A549 (cell line): ENCODE results near the gene CFAP58. TPM values are rescaled to one million over a fixed set of nuclear protein-coding genes. Genes with fewer than 3 reads are reported as not detected.

ENCODE experiments used
- ATAC-seq, 2 experiments: fragments of 200-7000 bp in 1 of 2; fragments of >200 bp in 1 of 2; cut with Nextera tagmentation in 1 of 2; cut with Tn5 transposase in 1 of 2; 3 replicates each; pipeline versions ENCODE4 v1.8.0 to v1.9.1; 2018 to 2020; ENCODE audit warnings: mild to moderate bottlenecking in 1 of 2, moderate library complexity in 1 of 2
- CTCF ChIA-PET: fragments of 300-600 bp; sonication (Branson Sonifier 250); formaldehyde crosslinking; extraction: SDS; loops from one replicate; lab custom pipeline; 2021; ENCODE audit warnings: antibody characterized with exemption, inconsistent platforms; lab: Yijun Ruan, JAX
- POLR2A ChIA-PET: fragments of 350-600 bp; formaldehyde crosslinking; extraction: SDS; loops from one replicate; lab custom pipeline; 2021; ENCODE audit warnings: antibody characterized with exemption, inconsistent platforms; lab: Yijun Ruan, JAX
- DNase-seq, 2 experiments: peaks; one replicate each; pipeline versions ENCODE4 v3.0.0 to v3.0.0-alpha.2; 2011 to 2016; ENCODE audit warnings: low read depth in 1 of 2, low spot score in 1 of 2
- FAIRE-seq: peaks from 2 replicates; lab custom pipeline; 2011; peaks lifted over from hg19 to GRCh38; lab: Jason Lieb, UNC
- H3K27ac ChIP-seq, 2 experiments: fragments of >200 bp; sonication (Bioruptor Twin); formaldehyde crosslinking; 3 replicates each; pipeline ENCODE4 v1.5.1; 2016 to 2017
- H3K4me1 ChIP-seq: fragments of >200 bp; sonication (Bioruptor Twin); formaldehyde crosslinking; 3 replicates; pipeline ENCODE4 v1.6.1; 2016
- H3K4me2 ChIP-seq: fragments of >200 bp; sonication (Bioruptor Twin); formaldehyde crosslinking; 3 replicates; pipeline ENCODE4 v1.6.1; 2016
- H3K4me3 ChIP-seq: fragments of >200 bp; sonication (Bioruptor Twin); formaldehyde crosslinking; 3 replicates; pipeline ENCODE4 v1.5.1; 2016
- H3K9me3 ChIP-seq: fragments of >200 bp; sonication (Bioruptor Twin); formaldehyde crosslinking; 3 replicates; pipeline ENCODE4 v1.6.1; 2016
- BHLHE40 ChIP-seq: IDR thresholded peaks from 2 replicates; pipeline ENCODE4 v1.6.1; 2012; ENCODE audit warnings: low read depth, low read length, inconsistent platforms
- CBX8 ChIP-seq: fragments of 200-600 bp; sonication (generic); IDR thresholded peaks from 2 replicates; pipeline ENCODE4 v1.6.1; 2016
- CHD2 ChIP-seq: fragments of 150-350 bp; IDR thresholded peaks from 2 replicates; pipeline ENCODE4 v1.6.1; 2014; ENCODE audit warnings: low read length; ENCODE audit not compliant: partially characterized antibody
- CHD4 ChIP-seq: fragments of 200-600 bp; sonication (generic); IDR thresholded peaks from 2 replicates; pipeline ENCODE4 v1.6.1; 2016; ENCODE audit warnings: antibody characterized with exemption, mild to moderate bottlenecking, borderline replicate concordance
- EHF ChIP-seq: fragments of 250-450 bp; sonication (Bioruptor Pico); IDR thresholded peaks from 2 replicates; pipeline ENCODE4 v1.5.0; 2020; ENCODE audit warnings: mild to moderate bottlenecking
- GATA3 ChIP-seq: IDR thresholded peaks from 2 replicates; pipeline ENCODE4 v1.6.1; 2012; ENCODE audit warnings: borderline replicate concordance
- HOXB13 ChIP-seq: fragments of 250-450 bp; sonication (Bioruptor Pico); IDR thresholded peaks from 2 replicates; pipeline ENCODE4 v1.5.0; 2020; ENCODE audit warnings: low read depth, mild to moderate bottlenecking, moderate library complexity
- KDM1A ChIP-seq: fragments of 200-600 bp; sonication (generic); IDR thresholded peaks from 2 replicates; pipeline ENCODE4 v1.6.1; 2016; ENCODE audit warnings: low read depth, mild to moderate bottlenecking
- NFE2L2 ChIP-seq: fragments of 150-350 bp; conservative IDR thresholded peaks from 2 replicates; pipeline ENCODE4 v1.6.1; 2014; ENCODE audit warnings: low read length
- NPAS2 ChIP-seq: fragments of 250-450 bp; sonication (Bioruptor Pico); IDR thresholded peaks from 2 replicates; pipeline ENCODE4 v1.8.0; 2022; ENCODE audit warnings: mild to moderate bottlenecking, moderate library complexity, borderline replicate concordance
- NR3C1 ChIP-seq: fragments of >200 bp; sonication (Bioruptor Twin); formaldehyde crosslinking; IDR thresholded peaks from 3 replicates; pipeline ENCODE4 v1.6.1; 2017
- PHF8 ChIP-seq: fragments of 200-600 bp; sonication (generic); IDR thresholded peaks from 2 replicates; pipeline ENCODE4 v1.6.1; 2016; ENCODE audit warnings: low read depth, mild to moderate bottlenecking, antibody characterized with exemption, moderate library complexity, borderline replicate concordance
- RARB ChIP-seq: fragments of 250-450 bp; sonication (Bioruptor Pico); IDR thresholded peaks from 2 replicates; pipeline ENCODE4 v1.8.0; 2021; ENCODE audit warnings: mild to moderate bottlenecking, moderate library complexity
- TP53 ChIP-seq: fragments of 250-450 bp; sonication (Bioruptor Pico); IDR thresholded peaks from 2 replicates; pipeline ENCODE4 v1.5.0; 2021; ENCODE audit warnings: mild to moderate bottlenecking, moderate library complexity
- ZC3H11A ChIP-seq: fragments of 450-650 bp; IDR thresholded peaks from 2 replicates; pipeline ENCODE4 v1.6.1; 2014; ENCODE audit warnings: antibody characterized with exemption, mild to moderate bottlenecking
- WGBS: methylation state at CpG from one replicate; pipeline ENCODE4 v1.1.6; 2017; ENCODE audit errors: missing lambda C conversion rate; 5-methylcytosine and 5-hydroxymethylcytosine counted together
- polyA plus RNA-seq, 4 experiments: library from polyadenylated mRNA; depleted of rRNA in 3 of 4; stranded (reverse); fragments of >200 nt; fragmentation: RNase III in 1 of 4; extraction: RNeasy Plus Mini Kit Qiagen cat#74134 plus additional on column Dnase treatment in 1 of 4; gene quantifications; 2 replicates in 3 of 4; 3 replicates in 1 of 4; pipeline ENCODE4 v1.2.3, GENCODE V29; 2011 to 2017
- TF ChIP-seq, protein P1 (sequence below): fragments of 200-600 bp; sonication (generic); IDR thresholded peaks from 2 replicates; pipeline ENCODE4 v1.6.1; 2016; ENCODE audit warnings: antibody characterized with exemption, mild to moderate bottlenecking, moderate library complexity
- TF ChIP-seq, protein P2 (sequence below): fragments of 450-650 bp; IDR thresholded peaks from 2 replicates; pipeline ENCODE4 v1.6.1; 2014; ENCODE audit warnings: antibody characterized with exemption
- TF ChIP-seq, protein P3 (sequence below): fragments of >200 bp; sonication (Bioruptor Twin); formaldehyde crosslinking; IDR thresholded peaks from 2 replicates; pipeline ENCODE4 v1.6.1; 2016
- TF ChIP-seq, protein P4 (sequence below): fragments of 250-450 bp; sonication (Bioruptor Pico); IDR thresholded peaks from 2 replicates; pipeline ENCODE4 v1.5.0; 2021; ENCODE audit warnings: mild to moderate bottlenecking, moderate library complexity, borderline replicate concordance
- TF ChIP-seq, protein P5 (sequence below): fragments of >200 bp; sonication (Bioruptor Twin); formaldehyde crosslinking; IDR thresholded peaks from 3 replicates; pipeline ENCODE4 v1.6.1; 2016

CFAP58 gene
- polyA plus RNA-seq, 2 of the 4 experiments (the other 2 are of a cell fraction) = 0.22 to 0.25 TPM

DNA sequence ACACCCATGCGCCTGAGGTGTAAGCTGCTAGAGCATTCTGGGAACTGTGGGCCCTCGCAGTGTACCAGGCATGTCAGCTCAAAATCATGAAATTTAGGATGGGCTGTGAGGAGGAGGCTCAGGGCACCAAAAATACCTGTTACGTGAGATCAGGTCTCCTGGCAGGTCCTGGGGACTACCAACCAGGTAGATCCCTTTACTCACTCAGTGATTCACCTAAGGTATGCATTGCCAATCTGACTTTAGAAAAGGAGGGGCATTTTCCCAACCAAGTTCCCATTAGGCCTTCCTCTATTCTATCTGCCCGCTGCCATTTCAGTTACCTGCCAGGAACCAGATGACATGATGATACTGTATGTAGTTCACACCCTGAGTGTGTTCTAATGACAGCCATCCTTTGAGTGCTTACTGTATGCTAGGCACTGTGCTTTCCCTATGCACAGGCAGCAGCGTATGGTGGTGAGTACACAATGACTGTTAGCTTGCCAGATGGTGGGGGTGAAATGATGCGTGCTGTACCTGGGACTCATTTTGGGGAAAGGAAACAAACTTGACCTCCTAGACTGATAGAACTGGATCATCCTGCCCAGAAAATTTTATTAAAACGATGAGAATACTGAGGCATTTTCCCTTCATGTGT lies 62.0 kb downstream of the CFAP58 start:
- H3K4me3 ChIP-seq = no peak overlapping the region
- TF ChIP-seq NR3C1 = no peak
- TF ChIP-seq, protein P1, sequence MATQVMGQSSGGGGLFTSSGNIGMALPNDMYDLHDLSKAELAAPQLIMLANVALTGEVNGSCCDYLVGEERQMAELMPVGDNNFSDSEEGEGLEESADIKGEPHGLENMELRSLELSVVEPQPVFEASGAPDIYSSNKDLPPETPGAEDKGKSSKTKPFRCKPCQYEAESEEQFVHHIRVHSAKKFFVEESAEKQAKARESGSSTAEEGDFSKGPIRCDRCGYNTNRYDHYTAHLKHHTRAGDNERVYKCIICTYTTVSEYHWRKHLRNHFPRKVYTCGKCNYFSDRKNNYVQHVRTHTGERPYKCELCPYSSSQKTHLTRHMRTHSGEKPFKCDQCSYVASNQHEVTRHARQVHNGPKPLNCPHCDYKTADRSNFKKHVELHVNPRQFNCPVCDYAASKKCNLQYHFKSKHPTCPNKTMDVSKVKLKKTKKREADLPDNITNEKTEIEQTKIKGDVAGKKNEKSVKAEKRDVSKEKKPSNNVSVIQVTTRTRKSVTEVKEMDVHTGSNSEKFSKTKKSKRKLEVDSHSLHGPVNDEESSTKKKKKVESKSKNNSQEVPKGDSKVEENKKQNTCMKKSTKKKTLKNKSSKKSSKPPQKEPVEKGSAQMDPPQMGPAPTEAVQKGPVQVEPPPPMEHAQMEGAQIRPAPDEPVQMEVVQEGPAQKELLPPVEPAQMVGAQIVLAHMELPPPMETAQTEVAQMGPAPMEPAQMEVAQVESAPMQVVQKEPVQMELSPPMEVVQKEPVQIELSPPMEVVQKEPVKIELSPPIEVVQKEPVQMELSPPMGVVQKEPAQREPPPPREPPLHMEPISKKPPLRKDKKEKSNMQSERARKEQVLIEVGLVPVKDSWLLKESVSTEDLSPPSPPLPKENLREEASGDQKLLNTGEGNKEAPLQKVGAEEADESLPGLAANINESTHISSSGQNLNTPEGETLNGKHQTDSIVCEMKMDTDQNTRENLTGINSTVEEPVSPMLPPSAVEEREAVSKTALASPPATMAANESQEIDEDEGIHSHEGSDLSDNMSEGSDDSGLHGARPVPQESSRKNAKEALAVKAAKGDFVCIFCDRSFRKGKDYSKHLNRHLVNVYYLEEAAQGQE = no peak
- TF ChIP-seq NPAS2 (CRISPR knock-in tag) = no peak
- TF ChIP-seq, protein P2, sequence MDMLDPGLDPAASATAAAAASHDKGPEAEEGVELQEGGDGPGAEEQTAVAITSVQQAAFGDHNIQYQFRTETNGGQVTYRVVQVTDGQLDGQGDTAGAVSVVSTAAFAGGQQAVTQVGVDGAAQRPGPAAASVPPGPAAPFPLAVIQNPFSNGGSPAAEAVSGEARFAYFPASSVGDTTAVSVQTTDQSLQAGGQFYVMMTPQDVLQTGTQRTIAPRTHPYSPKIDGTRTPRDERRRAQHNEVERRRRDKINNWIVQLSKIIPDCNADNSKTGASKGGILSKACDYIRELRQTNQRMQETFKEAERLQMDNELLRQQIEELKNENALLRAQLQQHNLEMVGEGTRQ = no peak
- no peak for TF ChIP-seq TP53 (CRISPR knock-in tag)
- TF ChIP-seq CHD4 = no peak
- TF ChIP-seq, protein P3, sequence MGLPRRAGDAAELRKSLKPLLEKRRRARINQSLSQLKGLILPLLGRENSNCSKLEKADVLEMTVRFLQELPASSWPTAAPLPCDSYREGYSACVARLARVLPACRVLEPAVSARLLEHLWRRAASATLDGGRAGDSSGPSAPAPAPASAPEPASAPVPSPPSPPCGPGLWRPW = no peak
- TF ChIP-seq, protein P4, sequence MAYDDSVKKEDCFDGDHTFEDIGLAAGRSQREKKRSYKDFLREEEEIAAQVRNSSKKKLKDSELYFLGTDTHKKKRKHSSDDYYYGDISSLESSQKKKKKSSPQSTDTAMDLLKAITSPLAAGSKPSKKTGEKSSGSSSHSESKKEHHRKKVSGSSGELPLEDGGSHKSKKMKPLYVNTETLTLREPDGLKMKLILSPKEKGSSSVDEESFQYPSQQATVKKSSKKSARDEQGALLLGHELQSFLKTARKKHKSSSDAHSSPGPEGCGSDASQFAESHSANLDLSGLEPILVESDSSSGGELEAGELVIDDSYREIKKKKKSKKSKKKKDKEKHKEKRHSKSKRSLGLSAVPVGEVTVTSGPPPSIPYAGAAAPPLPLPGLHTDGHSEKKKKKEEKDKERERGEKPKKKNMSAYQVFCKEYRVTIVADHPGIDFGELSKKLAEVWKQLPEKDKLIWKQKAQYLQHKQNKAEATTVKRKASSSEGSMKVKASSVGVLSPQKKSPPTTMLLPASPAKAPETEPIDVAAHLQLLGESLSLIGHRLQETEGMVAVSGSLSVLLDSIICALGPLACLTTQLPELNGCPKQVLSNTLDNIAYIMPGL (CRISPR knock-in tag) = no peak
- TF ChIP-seq, protein P5, sequence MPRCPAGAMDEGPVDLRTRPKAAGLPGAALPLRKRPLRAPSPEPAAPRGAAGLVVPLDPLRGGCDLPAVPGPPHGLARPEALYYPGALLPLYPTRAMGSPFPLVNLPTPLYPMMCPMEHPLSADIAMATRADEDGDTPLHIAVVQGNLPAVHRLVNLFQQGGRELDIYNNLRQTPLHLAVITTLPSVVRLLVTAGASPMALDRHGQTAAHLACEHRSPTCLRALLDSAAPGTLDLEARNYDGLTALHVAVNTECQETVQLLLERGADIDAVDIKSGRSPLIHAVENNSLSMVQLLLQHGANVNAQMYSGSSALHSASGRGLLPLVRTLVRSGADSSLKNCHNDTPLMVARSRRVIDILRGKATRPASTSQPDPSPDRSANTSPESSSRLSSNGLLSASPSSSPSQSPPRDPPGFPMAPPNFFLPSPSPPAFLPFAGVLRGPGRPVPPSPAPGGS = no peak
- TF ChIP-seq NFE2L2 = no peak
- no peak for TF ChIP-seq RARB (CRISPR knock-in tag)
- no peak for TF ChIP-seq BHLHE40
- no peak for TF ChIP-seq ZC3H11A
- TF ChIP-seq CHD2 = no peak
- TF ChIP-seq CBX8 = no peak
- no peaks in the 10 kb centered on the region for H3K4me1 ChIP-seq
- FAIRE-seq (no peak), ATAC-seq (no peak), DNase-seq (no peak)
- ChIA-PET CTCF (interaction anchor here (1.1 to 2.8 kb wide), 2 partner anchors 9 kb away, joined by 4 to 14 read pairs; no protein-coding TSS in a partner anchor), POLR2A (no interaction called here)
- H3K4me2 ChIP-seq = no peak overlapping the region
- 49% methylated on average over 7 of the region's 7 CpGs for WGBS
- H3K27ac ChIP-seq = no peak overlapping the region
- no peaks in the 10 kb centered on the region; the same call in 2 of the 3 replicates for H3K9me3 ChIP-seq

DNA sequence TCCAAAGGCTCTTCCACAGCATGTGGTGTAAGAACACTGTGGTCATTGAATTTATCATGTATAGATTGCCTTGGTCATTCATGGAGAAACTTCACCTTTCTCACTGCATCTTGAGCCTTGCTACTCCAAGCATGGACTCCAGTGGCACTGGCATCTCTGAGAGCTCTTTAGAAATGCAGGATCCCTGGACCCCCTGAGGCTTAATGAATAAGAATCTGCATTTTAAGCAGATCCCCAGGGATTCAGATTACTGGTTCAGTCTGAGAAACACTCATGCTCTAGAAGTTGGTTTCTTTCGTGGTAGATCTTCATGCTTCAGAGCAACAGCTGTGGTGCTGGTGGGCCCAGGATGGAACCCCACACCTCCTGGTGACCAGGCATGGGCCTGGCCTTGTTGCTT lies 63.2 kb downstream of the CFAP58 start:
- 0% methylated on average over 1 of the region's 1 CpG for WGBS
- no peak for TF ChIP-seq GATA3
- TF ChIP-seq EHF = no peak
- no peak for TF ChIP-seq CHD2
- TF ChIP-seq KDM1A = no peak
- TF ChIP-seq, protein P3 = no peak
- TF ChIP-seq, protein P4 (CRISPR knock-in tag) = no peak
- TF ChIP-seq, protein P2 = no peak
- no peak for TF ChIP-seq NFE2L2
- no peak for TF ChIP-seq CHD4
- TF ChIP-seq HOXB13 (CRISPR knock-in tag) = no peak
- TF ChIP-seq PHF8 = no peak
- H3K4me3 ChIP-seq = no peak overlapping the region
- DNase-seq (no peak), ATAC-seq (no peak), FAIRE-seq (no peak)
- H3K4me2 ChIP-seq = no peak overlapping the region
- H3K27ac ChIP-seq = no peak overlapping the region
- POLR2A ChIA-PET = no interaction called here
- CTCF ChIA-PET = interaction anchor here (0.8 to 2.8 kb wide), 2 partner anchors 10 to 22 kb away, joined by 3 to 14 read pairs; no protein-coding TSS in a partner anchor
- H3K9me3 ChIP-seq = no peaks in the 10 kb centered on the region
- H3K4me1 ChIP-seq = no peaks in the 10 kb centered on the region
